Gastroesophageal sphincter (tissue), 4 donors: ENCODE data around the gene GGN. TPM values are rescaled to one million over a fixed set of nuclear protein-coding genes. Genes with fewer than 3 reads are reported as not detected.

Experiments used
- ATAC-seq: fragments of 150-250 bp; one replicate; pipeline ENCODE4 v1.9.1; 2016; ENCODE audit warnings: mild to moderate bottlenecking, moderate library complexity
- H3K27ac ChIP-seq, 4 donors: fragments of 200-600 bp; sonication (generic) in 3 of 4; 1 replicate in 3 of 4; 2 replicates in 1 of 4; pipeline ENCODE4 v1.5.1; 2016 to 2019
- H3K27me3 ChIP-seq: fragments of 200-600 bp; sonication (generic); one replicate; pipeline ENCODE4 v1.5.1; 2019
- H3K36me3 ChIP-seq, 2 donors: fragments of 200-600 bp; sonication (generic); one replicate each; pipeline ENCODE4 v1.5.1; 2019; ENCODE audit warnings: control low read depth in 1 of 2
- H3K4me1 ChIP-seq, 3 donors: fragments of 200-600 bp; sonication (generic); 1 replicate in 2 of 3; 2 replicates in 1 of 3; pipeline ENCODE4 v1.5.1; 2016 to 2019; ENCODE audit warnings: control low read depth in 2 of 3
- H3K4me3 ChIP-seq, 2 donors: fragments of 200-600 bp; sonication (generic); one replicate each; pipeline ENCODE4 v1.5.1; 2019; ENCODE audit warnings: mild to moderate bottlenecking in 1 of 2, moderate library complexity in 1 of 2
- H3K9me3 ChIP-seq, 3 donors: fragments of 200-600 bp; sonication (generic); one replicate each; pipeline ENCODE4 v1.5.1; 2017 to 2019; ENCODE audit warnings: control low read depth in 2 of 3
- CTCF ChIP-seq, 4 experiments: fragments of 200-600 bp in 2 of 4; fragments of 450-650 bp in 2 of 4; sonication (generic) in 1 of 4; IDR thresholded peaks; one replicate each; pipeline ENCODE4 v1.5.1; 2017 to 2019; ENCODE audit warnings: antibody characterized with exemption in 4 of 4, mild to moderate bottlenecking in 2 of 4, moderate library complexity in 2 of 4
- EP300 ChIP-seq: sonication (generic); formaldehyde crosslinking; IDR thresholded peaks from one replicate; pipeline ENCODE4 v1.6.1; 2017; ENCODE audit warnings: antibody characterized with exemption, mild to moderate bottlenecking
- POLR2A ChIP-seq, 2 donors: fragments of 450-650 bp; IDR thresholded peaks; one replicate each; pipeline ENCODE4 v1.6.1; 2017; ENCODE audit warnings: antibody characterized with exemption in 2 of 2, mild to moderate bottlenecking in 2 of 2, moderate library complexity in 1 of 2
- POLR2AphosphoS5 ChIP-seq: sonication (generic); formaldehyde crosslinking; IDR thresholded peaks from one replicate; pipeline ENCODE4 v1.6.1; 2017; ENCODE audit warnings: antibody characterized with exemption
- WGBS, 2 donors: methylation state at CpG; one replicate each; pipeline ENCODE4 v1.1.5; 2018; ENCODE audit warnings: low coverage in 1 of 2; 5-methylcytosine and 5-hydroxymethylcytosine counted together
- total RNA-seq, 4 donors: library from RNA; depleted of rRNA; stranded (reverse); fragments of >200 nt; gene quantifications; one replicate each; pipeline ENCODE4 v1.1.0, GENCODE V29; 2016

Gene GGN
- total RNA-seq, 4 donors from 2014 or later, result 0.12 TPM; not detected in 3

DNA sequence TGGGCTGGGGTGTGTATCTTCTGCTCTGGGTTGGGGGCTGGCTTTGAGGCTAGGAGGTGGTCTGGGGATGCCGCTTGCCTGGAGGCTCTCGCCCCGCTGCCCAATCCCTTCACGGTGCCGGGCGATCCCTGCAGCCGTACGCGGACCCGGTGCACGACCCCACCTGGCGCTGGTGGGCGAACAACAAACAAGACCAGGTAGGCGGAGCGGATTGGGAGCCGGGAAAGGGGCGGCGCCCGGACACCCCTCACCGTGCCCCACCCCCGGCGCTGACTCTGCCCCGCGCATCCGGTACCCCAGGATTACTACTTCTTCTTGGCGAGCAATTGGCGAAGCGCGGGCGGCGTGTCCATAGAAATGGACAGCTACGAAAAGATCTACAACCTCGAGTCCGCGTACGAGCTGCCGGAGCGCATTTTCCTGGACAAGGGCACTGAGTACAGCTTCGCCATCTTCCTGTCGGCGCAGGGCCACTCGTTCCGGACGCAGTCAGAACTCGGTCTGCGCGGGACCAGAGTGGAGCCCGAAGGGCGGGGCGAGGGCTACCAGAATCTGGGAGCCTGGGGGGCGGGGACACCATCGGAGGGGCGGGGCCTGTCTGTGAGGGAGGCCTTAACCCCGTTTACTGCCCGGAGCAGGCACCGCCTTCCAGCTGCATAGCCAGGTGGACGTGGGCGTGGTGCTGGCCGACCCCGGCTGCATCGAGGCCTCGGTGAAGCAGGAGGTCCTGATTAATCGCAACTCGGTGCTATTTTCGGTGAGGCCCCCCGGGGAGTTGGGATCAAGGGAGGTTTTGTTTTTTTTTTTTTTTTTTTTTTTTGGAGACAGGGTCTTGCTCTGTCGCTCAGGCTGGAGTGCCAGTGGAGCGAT is 25.5 kb downstream of the GGN start:
- Histone ChIP-seq H3K27ac (peak overlapping the region in 3 of 4 donors; percentile 40 to 61 (median 54)), H3K4me3 (peak overlapping the region; percentile 24 to 64), H3K36me3 (no peaks in the 10 kb centered on the region), H3K9me3 (no peaks in the 10 kb centered on the region), H3K4me1 (peaks cover 0 to 22% (median 4%) of the 10 kb centered on the region in 3 donors), H3K27me3 (peaks cover 74% of the 10 kb centered on the region)
- peak; percentile 77 for ATAC-seq
- TF ChIP-seq POLR2A (IDR thresholded peaks at IDR 0.05) (no peak), POLR2AphosphoS5 (no peak), EP300 (no peak), CTCF (IDR thresholded peaks at IDR 0.05) (no peak)
- 4 to 5% methylated on average over 13 to 14 of the region's 68 CpGs for WGBS, 2 donors

DNA sequence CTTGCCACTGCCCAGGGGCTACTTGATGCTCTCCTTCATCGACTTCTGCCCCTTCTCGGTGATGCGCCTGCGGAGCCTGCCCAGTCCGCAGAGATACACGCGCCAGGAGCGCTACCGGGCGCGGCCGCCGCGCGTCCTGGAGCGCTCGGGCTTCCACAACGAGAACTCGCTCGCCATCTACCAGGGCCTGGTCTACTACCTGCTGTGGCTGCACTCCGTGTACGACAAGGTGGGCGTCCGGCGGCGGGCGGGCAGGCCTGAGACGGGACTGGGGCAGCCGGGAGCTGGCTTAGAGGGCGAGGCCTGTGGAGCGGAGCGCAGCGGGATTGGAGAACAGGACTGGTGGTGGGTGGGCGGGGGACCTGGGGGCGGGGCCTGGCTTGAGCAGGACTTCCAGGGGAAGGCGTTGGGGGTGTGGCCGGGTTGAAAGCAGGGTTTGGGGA is 26.2 kb downstream of the GGN start:
- Histone ChIP-seq H3K4me3 (peak overlapping the region; percentile 24 to 64), H3K36me3 (no peaks in the 10 kb centered on the region), H3K27ac (peak overlapping the region in 3 of 4 donors; percentile 40 to 61 (median 54)), H3K9me3 (no peaks in the 10 kb centered on the region), H3K27me3 (peaks cover 75% of the 10 kb centered on the region), H3K4me1 (peaks cover 0 to 22% (median 4%) of the 10 kb centered on the region in 3 donors)
- ATAC-seq, result peak; percentile 86
- 0% methylated on average over 2 of the region's 37 CpGs; no CpG with 5 or more reads in 1 of the 2 donors for WGBS, 2 donors
- TF ChIP-seq CTCF (IDR thresholded peaks at IDR 0.05) (peak in 3 of 4 experiments; percentile 23 to 46 (median 35)), EP300 (no peak)

GRCh38 chr19:38360839-38361631 is 26.8 kb downstream of the GGN start:
- no peaks in the 10 kb centered on the region for H3K36me3 ChIP-seq
- peak overlapping the region; percentile 24 to 64 for H3K4me3 ChIP-seq
- no peak for ATAC-seq
- TF ChIP-seq POLR2AphosphoS5 (no peak), EP300 (no peak), CTCF (IDR thresholded peaks at IDR 0.05) (no peak), POLR2A (IDR thresholded peaks at IDR 0.05) (no peak)
- H3K27ac ChIP-seq, result peak overlapping the region in 2 of 4 donors; percentile 40 to 61
- 16 to 19% methylated on average over 12 to 23 of the region's 23 CpGs for WGBS, 2 donors
- H3K27me3 ChIP-seq, result peaks cover 75% of the 10 kb centered on the region
- H3K4me1 ChIP-seq, result peaks cover 0 to 22% (median 4%) of the 10 kb centered on the region in 3 donors
- no peaks in the 10 kb centered on the region for H3K9me3 ChIP-seq

DNA sequence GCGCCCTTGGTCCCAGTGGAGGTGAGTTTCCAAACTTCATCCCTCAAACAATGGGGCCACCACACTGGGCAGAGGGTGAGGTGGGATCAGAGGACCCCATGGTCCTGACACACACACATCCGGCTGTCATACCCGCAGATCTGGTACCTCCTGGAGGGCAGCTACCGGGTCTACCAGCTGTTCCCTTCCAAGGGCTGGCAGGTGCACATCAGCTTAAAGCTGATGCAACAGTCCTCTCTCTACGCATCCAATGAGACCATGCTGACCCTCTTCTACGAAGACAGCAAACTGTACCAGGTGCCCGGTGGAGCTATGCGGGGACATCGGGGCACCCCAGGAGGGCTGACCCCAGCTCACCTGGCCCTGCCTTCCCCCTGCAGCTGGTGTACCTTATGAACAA is 27.5 kb downstream of the GGN start:
- TF ChIP-seq POLR2A (IDR thresholded peaks at IDR 0.05) (no peak), POLR2AphosphoS5 (no peak), CTCF (IDR thresholded peaks at IDR 0.05) (no peak), EP300 (no peak)
- Histone ChIP-seq H3K36me3 (no peaks in the 10 kb centered on the region), H3K9me3 (no peaks in the 10 kb centered on the region), H3K4me3 (no peak overlapping the region), H3K27me3 (peaks cover 73% of the 10 kb centered on the region), H3K27ac (no peak overlapping the region), H3K4me1 (peaks cover 0 to 22% (median 4%) of the 10 kb centered on the region in 3 donors)
- no peak for ATAC-seq
- WGBS, 2 donors, result 100% methylated on average over 1 of the region's 9 CpGs; no CpG with 5 or more reads in 1 of the 2 donors
